Ishikawa (cell line): ENCODE measurements around the gene MAP3K8.

Experiments
- CEBPB ChIP-seq: IDR thresholded peaks from 2 replicates; pipeline ENCODE4 v1.6.1; 2012
- CREB1 ChIP-seq: IDR thresholded peaks from 2 replicates; pipeline ENCODE4 v1.6.1; 2012; ENCODE audit warnings: low read depth
- EGR1 ChIP-seq: IDR thresholded peaks from 2 replicates; pipeline ENCODE4 v1.6.1; 2012
- EP300 ChIP-seq: IDR thresholded peaks from 2 replicates; pipeline ENCODE4 v1.6.1; 2012; ENCODE audit warnings: borderline replicate concordance
- FOXM1 ChIP-seq: IDR thresholded peaks from 2 replicates; pipeline ENCODE4 v1.6.1; 2012; ENCODE audit warnings: low read depth, borderline replicate concordance
- MAX ChIP-seq: IDR thresholded peaks from 2 replicates; pipeline ENCODE4 v1.6.1; 2012
- NFIC ChIP-seq: IDR thresholded peaks from 2 replicates; pipeline ENCODE4 v1.6.1; 2012
- RAD21 ChIP-seq: IDR thresholded peaks from 2 replicates; pipeline ENCODE4 v1.6.1; 2012; ENCODE audit warnings: low read depth
- TAF1 ChIP-seq: IDR thresholded peaks from 2 replicates; pipeline ENCODE4 v1.6.1; 2012; ENCODE audit warnings: low read depth, mild to moderate bottlenecking
- TCF12 ChIP-seq: IDR thresholded peaks from 2 replicates; pipeline ENCODE4 v1.6.1; 2012; ENCODE audit warnings: low read depth
- TEAD4 ChIP-seq: IDR thresholded peaks from 2 replicates; pipeline ENCODE4 v1.6.1; 2012
- USF1 ChIP-seq: IDR thresholded peaks from 2 replicates; pipeline ENCODE4 v1.6.1; 2012
- YY1 ChIP-seq: IDR thresholded peaks from 2 replicates; pipeline ENCODE4 v1.6.1; 2012; ENCODE audit warnings: low read depth
- ZBTB7A ChIP-seq: IDR thresholded peaks from 2 replicates; pipeline ENCODE4 v1.6.1; 2012; ENCODE audit warnings: low read depth
- TF ChIP-seq, protein P1 (sequence below): IDR thresholded peaks from 2 replicates; pipeline ENCODE4 v1.6.1; 2012; ENCODE audit warnings: low read depth, mild to moderate bottlenecking

Gene MAP3K8

DNA sequence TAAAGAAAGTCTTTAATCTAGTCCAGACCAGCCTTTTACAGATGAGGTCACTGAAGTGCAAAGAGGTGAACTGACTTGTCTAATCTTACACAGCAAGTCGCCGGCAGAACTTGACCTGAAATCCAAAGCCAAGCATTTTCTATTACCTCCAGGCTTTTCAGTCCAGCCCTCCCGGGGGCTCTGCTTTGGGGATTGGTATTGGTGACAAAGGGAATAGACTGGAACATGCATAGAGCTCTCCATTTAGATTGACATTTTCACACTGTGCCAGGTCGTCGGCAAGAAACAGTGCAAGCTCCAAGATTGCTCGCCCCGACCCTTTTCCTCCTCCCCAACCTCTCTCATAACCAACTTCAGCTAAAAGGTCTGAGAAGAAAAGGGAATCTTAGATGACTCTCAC is 42.7 kb upstream of the MAP3K8 start:
- no peak for TF ChIP-seq RAD21
- TF ChIP-seq NFIC, result no peak
- no peak for TF ChIP-seq CREB1
- no peak for TF ChIP-seq YY1
- TF ChIP-seq USF1, result no peak
- TF ChIP-seq, protein P1, sequence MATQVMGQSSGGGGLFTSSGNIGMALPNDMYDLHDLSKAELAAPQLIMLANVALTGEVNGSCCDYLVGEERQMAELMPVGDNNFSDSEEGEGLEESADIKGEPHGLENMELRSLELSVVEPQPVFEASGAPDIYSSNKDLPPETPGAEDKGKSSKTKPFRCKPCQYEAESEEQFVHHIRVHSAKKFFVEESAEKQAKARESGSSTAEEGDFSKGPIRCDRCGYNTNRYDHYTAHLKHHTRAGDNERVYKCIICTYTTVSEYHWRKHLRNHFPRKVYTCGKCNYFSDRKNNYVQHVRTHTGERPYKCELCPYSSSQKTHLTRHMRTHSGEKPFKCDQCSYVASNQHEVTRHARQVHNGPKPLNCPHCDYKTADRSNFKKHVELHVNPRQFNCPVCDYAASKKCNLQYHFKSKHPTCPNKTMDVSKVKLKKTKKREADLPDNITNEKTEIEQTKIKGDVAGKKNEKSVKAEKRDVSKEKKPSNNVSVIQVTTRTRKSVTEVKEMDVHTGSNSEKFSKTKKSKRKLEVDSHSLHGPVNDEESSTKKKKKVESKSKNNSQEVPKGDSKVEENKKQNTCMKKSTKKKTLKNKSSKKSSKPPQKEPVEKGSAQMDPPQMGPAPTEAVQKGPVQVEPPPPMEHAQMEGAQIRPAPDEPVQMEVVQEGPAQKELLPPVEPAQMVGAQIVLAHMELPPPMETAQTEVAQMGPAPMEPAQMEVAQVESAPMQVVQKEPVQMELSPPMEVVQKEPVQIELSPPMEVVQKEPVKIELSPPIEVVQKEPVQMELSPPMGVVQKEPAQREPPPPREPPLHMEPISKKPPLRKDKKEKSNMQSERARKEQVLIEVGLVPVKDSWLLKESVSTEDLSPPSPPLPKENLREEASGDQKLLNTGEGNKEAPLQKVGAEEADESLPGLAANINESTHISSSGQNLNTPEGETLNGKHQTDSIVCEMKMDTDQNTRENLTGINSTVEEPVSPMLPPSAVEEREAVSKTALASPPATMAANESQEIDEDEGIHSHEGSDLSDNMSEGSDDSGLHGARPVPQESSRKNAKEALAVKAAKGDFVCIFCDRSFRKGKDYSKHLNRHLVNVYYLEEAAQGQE, result no peak
- no peak for TF ChIP-seq EP300
- TF ChIP-seq TCF12, result no peak
- TF ChIP-seq CEBPB, result no peak
- no peak for TF ChIP-seq EGR1
- no peak for TF ChIP-seq MAX
- TF ChIP-seq ZBTB7A, result no peak
- no peak for TF ChIP-seq FOXM1
- TF ChIP-seq TAF1, result no peak
- no peak for TF ChIP-seq TEAD4

- TF ChIP-seq EGR1, result no peak
- no peak for TF ChIP-seq TAF1
- TF ChIP-seq MAX, result 0 out of 2 replicates have a peak, but pooled peaks have one; percentile 22
- no peak for TF ChIP-seq YY1
- no peak for TF ChIP-seq TCF12
- no peak for TF ChIP-seq CREB1
- TF ChIP-seq RAD21, result peak; percentile 96
These were observed 41.4 kb upstream of the MAP3K8 start for GRCh38 chr10:30392564-30392990.

DNA sequence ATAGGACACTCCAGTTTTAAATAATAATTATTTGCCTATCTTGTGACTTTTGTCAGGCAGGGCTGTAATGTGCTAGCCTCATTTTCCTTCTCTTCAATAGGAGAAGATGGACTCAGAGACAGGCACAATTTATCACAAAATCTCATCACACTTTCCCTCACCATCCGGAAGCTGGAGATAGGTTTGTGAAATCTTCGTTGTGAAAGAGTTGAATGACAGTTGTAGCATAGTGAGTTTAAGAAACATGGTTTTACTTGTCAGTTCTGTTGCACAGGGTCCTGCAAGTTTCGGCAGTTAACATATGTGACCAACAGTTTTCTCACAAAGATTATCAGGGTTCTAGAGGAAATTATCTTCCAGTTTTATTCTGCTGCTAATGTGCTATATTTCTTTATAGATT is 37.7 kb upstream of the MAP3K8 start:
- TF ChIP-seq, protein P1, result no peak
- no peak for TF ChIP-seq EGR1
- no peak for TF ChIP-seq CREB1
- no peak for TF ChIP-seq TCF12
- TF ChIP-seq USF1, result no peak
- TF ChIP-seq FOXM1, result no peak
- no peak for TF ChIP-seq MAX
- TF ChIP-seq YY1, result no peak
- TF ChIP-seq CEBPB, result no peak
- no peak for TF ChIP-seq TEAD4
- TF ChIP-seq TAF1, result no peak
- no peak for TF ChIP-seq RAD21
- no peak for TF ChIP-seq NFIC
- no peak for TF ChIP-seq ZBTB7A
- TF ChIP-seq EP300, result no peak

DNA sequence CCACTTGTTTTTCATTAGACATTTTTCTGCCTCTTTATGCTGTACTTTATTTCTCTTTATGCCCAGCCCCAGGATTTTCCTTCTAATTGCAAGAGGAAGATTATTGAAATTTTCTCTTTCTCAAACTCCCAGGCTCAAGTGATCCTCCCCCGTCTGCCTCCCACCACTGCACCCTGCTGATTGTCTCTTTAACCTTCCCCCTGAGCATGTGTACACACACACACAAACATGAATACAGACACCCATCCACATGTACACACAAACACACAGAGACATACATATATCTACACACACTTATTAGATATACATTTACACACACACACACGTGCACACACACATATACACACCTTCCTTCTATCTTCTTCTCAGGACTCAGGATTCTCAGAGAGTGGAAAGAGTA is 37.3 kb upstream of the MAP3K8 start:
- no peak for TF ChIP-seq EP300
- TF ChIP-seq USF1, result no peak
- no peak for TF ChIP-seq RAD21
- TF ChIP-seq TEAD4, result no peak
- TF ChIP-seq ZBTB7A, result no peak
- no peak for TF ChIP-seq YY1
- no peak for TF ChIP-seq TCF12
- no peak for TF ChIP-seq EGR1
- TF ChIP-seq TAF1, result no peak

DNA sequence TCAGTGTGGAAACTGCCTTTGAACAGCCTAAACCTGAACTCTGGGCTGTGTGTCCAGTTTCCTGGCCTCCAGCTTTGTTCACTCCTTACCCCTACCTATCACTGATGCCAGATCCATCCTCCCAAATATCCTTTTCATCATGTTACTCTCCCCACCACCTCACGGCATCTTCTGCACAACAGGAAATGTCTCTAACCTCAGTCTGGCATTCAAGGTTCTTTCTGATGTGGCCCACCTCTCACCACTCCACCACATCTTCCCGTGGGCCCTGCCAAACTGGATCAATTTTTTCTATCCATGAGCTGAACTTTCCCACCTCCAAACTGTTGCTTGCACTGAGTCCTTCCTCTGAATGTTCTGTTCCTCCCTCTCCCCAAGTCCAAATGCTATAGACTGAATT is 35.8 kb upstream of the MAP3K8 start:
- TF ChIP-seq ZBTB7A (no peak), MAX (no peak)

DNA sequence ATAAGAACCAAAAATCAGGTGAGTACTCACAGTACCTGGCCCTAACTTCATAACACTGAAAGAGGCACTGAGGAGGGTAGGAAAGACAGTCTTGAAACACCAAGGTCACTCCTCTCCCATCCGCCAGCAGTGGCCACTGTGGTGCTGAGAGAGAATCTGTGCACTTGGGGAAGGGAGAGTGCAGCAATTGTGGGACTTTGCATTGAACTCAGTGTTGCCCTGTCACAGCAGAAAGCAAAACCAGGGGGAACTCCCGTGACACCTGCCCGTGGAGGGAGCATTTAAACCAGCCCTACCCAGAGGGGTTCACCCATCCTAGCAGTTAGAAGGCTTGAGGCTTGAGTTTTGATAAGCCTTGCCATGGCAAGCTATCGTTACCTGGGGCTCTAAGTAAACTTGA is 35.2 kb upstream of the MAP3K8 start:
- TF ChIP-seq EGR1 (no peak), RAD21 (no peak), USF1 (no peak), TAF1 (no peak), MAX (no peak), YY1 (no peak), EP300 (no peak), CREB1 (no peak), NFIC (no peak), TCF12 (no peak), ZBTB7A (no peak)
- TF ChIP-seq, protein P1, result no peak
